ENCODE data around the gene UCP3. TPM values are rescaled to one million over a fixed set of nuclear protein-coding genes. Genes with fewer than 3 reads are reported as not detected.
"Not testable (repeated sequence)": the region's sequence is repeated elsewhere in the genome, so short reads cannot be mapped to it uniquely, and the experiment has no call there.

The UCP3 gene
- total RNA-seq, 6 experiments from 2014 or later, result 0.10 to 0.62 (median 0.39) TPM

- no peaks in the 10 kb centered on the region for H3K9me3 Mint-ChIP-seq
- no peak for TF ChIP-seq CTCF (IDR thresholded peaks at IDR 0.05)
- DNase-seq, result no peak
- H3K27ac Mint-ChIP-seq, result no peak overlapping the region
- peaks cover under 1% of the 10 kb centered on the region; the same call in 1 of the 2 replicates for H3K4me1 Mint-ChIP-seq (ENCODE audit: low read depth)
- no peak overlapping the region for H3K4me3 Mint-ChIP-seq
- no peaks in the 10 kb centered on the region for H3K36me3 Mint-ChIP-seq (ENCODE audit: low read depth)
- peaks cover 3% of the 10 kb centered on the region for H3K27me3 Mint-ChIP-seq (ENCODE audit: insufficient read depth)
These were observed 19.7 kb downstream of the UCP3 start for GRCh38 chr11:73989156-73989555.

- no peak for DNase-seq
- TF ChIP-seq CTCF (IDR thresholded peaks at IDR 0.05), result no peak
- Mint-ChIP-seq H3K27ac (no peak overlapping the region), H3K4me3 (no peak overlapping the region), H3K4me1 (ENCODE audit: low read depth) (peaks cover 9% of the 10 kb centered on the region), H3K36me3 (ENCODE audit: low read depth) (no peaks in the 10 kb centered on the region), H3K9me3 (no peaks in the 10 kb centered on the region), H3K27me3 (ENCODE audit: insufficient read depth) (peaks cover 3% of the 10 kb centered on the region)
These were observed 20.7 kb downstream of the UCP3 start for GRCh38 chr11:73988227-73988626.

- not testable (repeated sequence) for H3K4me3 Mint-ChIP-seq; H3K36me3 Mint-ChIP-seq (ENCODE audit: low read depth); H3K27ac Mint-ChIP-seq
These were observed 23.2 kb downstream of the UCP3 start for GRCh38 chr11:73985661-73986060.

GRCh38 chr11:73983741-73984538 lies 24.9 kb downstream of the UCP3 start:
- no peak for TF ChIP-seq CTCF (IDR thresholded peaks at IDR 0.05)
- DNase-seq, result no peak
- H3K36me3 Mint-ChIP-seq (ENCODE audit: low read depth), result no peaks in the 10 kb centered on the region; the same call in 1 of the 2 replicates
- peak overlapping the region; percentile 92 for H3K4me3 Mint-ChIP-seq
- peak overlapping the region; percentile 93 for H3K27ac Mint-ChIP-seq
- H3K4me1 Mint-ChIP-seq (ENCODE audit: low read depth), result peaks cover 40% of the 10 kb centered on the region
- no peaks in the 10 kb centered on the region for H3K9me3 Mint-ChIP-seq
- peaks cover 7% of the 10 kb centered on the region for H3K27me3 Mint-ChIP-seq (ENCODE audit: insufficient read depth)

More at GRCh38 chr11:73985661-73986060, 23.2 kb downstream of the UCP3 start:
- peaks cover 28% of the 10 kb centered on the region for H3K4me1 Mint-ChIP-seq (ENCODE audit: low read depth)
- H3K27me3 Mint-ChIP-seq (ENCODE audit: insufficient read depth); DNase-seq; H3K9me3 Mint-ChIP-seq: not testable (repeated sequence)

- peaks cover 46% of the 10 kb centered on the region for H3K4me1 Mint-ChIP-seq (ENCODE audit: low read depth)
- peak; percentile 77 for DNase-seq
- H3K27me3 Mint-ChIP-seq (ENCODE audit: insufficient read depth), result peaks cover 7% of the 10 kb centered on the region
- H3K9me3 Mint-ChIP-seq, result no peaks in the 10 kb centered on the region
- peak overlapping the region; percentile 92 for H3K4me3 Mint-ChIP-seq
- H3K27ac Mint-ChIP-seq, result peak overlapping the region; percentile 93
- no peak for TF ChIP-seq CTCF (IDR thresholded peaks at IDR 0.05)
- H3K36me3 Mint-ChIP-seq (ENCODE audit: low read depth), result no peaks in the 10 kb centered on the region; the same call in 1 of the 2 replicates
These were observed 25.7 kb downstream of the UCP3 start for GRCh38 chr11:73982990-73983740.

DNA sequence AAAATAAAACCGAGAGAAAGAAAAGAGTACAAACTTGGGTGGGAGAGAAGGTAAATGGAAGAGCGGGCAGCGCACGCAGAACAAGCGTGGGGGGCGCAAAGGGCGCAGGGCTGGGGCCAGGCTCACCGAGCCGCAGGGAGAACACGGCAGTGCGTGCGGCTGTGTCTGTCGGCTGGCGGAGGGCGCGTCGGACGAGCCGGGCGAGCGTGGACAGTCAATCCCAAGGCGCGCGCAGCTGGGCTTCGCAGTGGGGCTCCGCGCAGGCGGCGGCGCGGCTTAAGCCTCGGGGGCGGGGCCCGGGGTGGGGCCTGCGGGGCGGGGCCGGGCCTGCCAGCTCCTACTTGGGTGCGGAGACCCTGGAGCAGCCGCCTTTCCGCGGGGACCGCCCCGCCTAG lies 26.3 kb downstream of the UCP3 start, which contains the start of gene UCP2:
TSS of gene UCP2 (minus strand) at position 249 of the 395 bp plus-strand sequence. CDS start 4,465 bp downstream, outside the sequence.
- no peaks in the 10 kb centered on the region; the same call in 1 of the 2 replicates for H3K36me3 Mint-ChIP-seq (ENCODE audit: low read depth)
- peak; percentile 64 for DNase-seq
- peaks cover 7% of the 10 kb centered on the region for H3K27me3 Mint-ChIP-seq (ENCODE audit: insufficient read depth)
- peak within 1 kb of the TSS; percentile 93 for H3K27ac Mint-ChIP-seq
- H3K9me3 Mint-ChIP-seq, result no peaks in the 10 kb centered on the region
- peak within 1 kb of the TSS; percentile 92 for H3K4me3 Mint-ChIP-seq
- peaks cover 46% of the 10 kb centered on the region for H3K4me1 Mint-ChIP-seq (ENCODE audit: low read depth)
- TF ChIP-seq CTCF (IDR thresholded peaks at IDR 0.05), result no peak
